GM12878 (cell line): ENCODE data around the gene NRXN3. TPM values are rescaled to one million over a fixed set of nuclear protein-coding genes. Genes with fewer than 3 reads are reported as not detected.

Experiments used
- ATAC-seq: fragments of 200-7000 bp; cut with Tn5 transposase; 3 replicates; pipeline ENCODE4 v1.9.1; 2020; ENCODE audit warnings: mild to moderate bottlenecking, moderate library complexity
- BruUV-seq: library from RNA; stranded (reverse); fragments of 400-500 nt; replicated peaks from 2 replicates; lab custom pipeline; 2021; lab: Mats Ljungman, UMichigan
- CTCF ChIA-PET: fragments of 300-600 bp; sonication (Branson Sonifier 250); formaldehyde crosslinking; extraction: SDS; loops from one replicate; lab custom pipeline; 2021; ENCODE audit warnings: inconsistent platforms; lab: Yijun Ruan, JAX
- POLR2A ChIA-PET: fragments of 350-600 bp; formaldehyde crosslinking; extraction: SDS; loops from one replicate; lab custom pipeline; 2021; ENCODE audit warnings: inconsistent platforms; lab: Charles Lee
- RAD21 ChIA-PET: fragments of 300-600 bp; sonication (Branson Sonifier 250); formaldehyde crosslinking; loops from one replicate; lab custom pipeline; 2023; ENCODE audit warnings: antibody characterized with exemption; ENCODE audit not compliant: unreplicated experiment; lab: Charles Lee
- SMC1A ChIA-PET: fragments of 300-600 bp; sonication (Branson Sonifier 250); formaldehyde crosslinking; loops from one replicate; lab custom pipeline; 2023; ENCODE audit not compliant: unreplicated experiment, uncharacterized antibody; lab: Charles Lee
- DNase-seq: peaks from one replicate; pipeline ENCODE4 v3.0.0-alpha.2; 2011; ENCODE audit warnings: low read depth, low spot score
- FAIRE-seq: peaks from 3 replicates; lab custom pipeline; 2011; peaks lifted over from hg19 to GRCh38; lab: Jason Lieb, UNC
- H2AFZ ChIP-seq: 2 replicates; pipeline ENCODE4 v1.6.0; 2011; ENCODE audit warnings: low read depth, low read length, control low read depth; ENCODE audit not compliant: control insufficient read depth
- H3K27ac ChIP-seq: 2 replicates; pipeline ENCODE4 v1.5.1; 2011; ENCODE audit warnings: control low read depth; ENCODE audit not compliant: control insufficient read depth, insufficient read depth
- H3K27me3 ChIP-seq, 2 experiments: replicated peaks in 1 of 2; 2 replicates each; pipeline versions ENCODE4 v1.6.0 to v1.6.1; 2011; ENCODE audit warnings: low read length in 1 of 2; ENCODE audit not compliant: control insufficient read depth in 2 of 2, insufficient read depth in 2 of 2
- H3K36me3 ChIP-seq, 2 experiments: 2 replicates each; pipeline ENCODE4 v1.5.1; 2011; ENCODE audit warnings: low read length in 1 of 2; ENCODE audit not compliant: control insufficient read depth in 2 of 2, insufficient read depth in 2 of 2
- H3K4me1 ChIP-seq: 2 replicates; pipeline ENCODE4 v1.6.1; 2011; ENCODE audit warnings: mild to moderate bottlenecking, low read length, moderate library complexity, mixed read lengths; ENCODE audit not compliant: control insufficient read depth, insufficient read depth
- H3K4me2 ChIP-seq: 2 replicates; pipeline ENCODE4 v1.6.0; 2011; ENCODE audit warnings: control low read depth; ENCODE audit not compliant: control insufficient read depth, insufficient read depth
- H3K4me3 ChIP-seq: fragments of 200-600 bp; sonication (generic); 2 replicates; pipeline ENCODE4 v1.5.1; 2016
- H3K79me2 ChIP-seq: 2 replicates; pipeline ENCODE4 v1.6.0; 2011; ENCODE audit warnings: low read length; ENCODE audit not compliant: control insufficient read depth, insufficient read depth
- H3K9ac ChIP-seq: 2 replicates; pipeline ENCODE4 v1.8.0; 2011; ENCODE audit warnings: low read length, control low read depth, mixed read lengths; ENCODE audit not compliant: control insufficient read depth, insufficient read depth
- H3K9me3 ChIP-seq: replicated peaks from 3 replicates; pipeline ENCODE4 v1.5.1; 2011; ENCODE audit warnings: mild to moderate bottlenecking, low read length; ENCODE audit not compliant: control insufficient read depth, insufficient read depth
- H4K20me1 ChIP-seq: 2 replicates; pipeline ENCODE4 v1.6.0; 2011; ENCODE audit not compliant: control insufficient read depth, insufficient read depth
- ASH2L ChIP-seq: fragments of 300-600, 200-600 bp; sonication (generic); IDR thresholded peaks from 2 replicates; pipeline ENCODE4 v1.6.1; 2017; ENCODE audit warnings: low read depth, mild to moderate bottlenecking, borderline replicate concordance
- BRCA1 ChIP-seq: IDR thresholded peaks from 2 replicates; pipeline ENCODE4 v1.6.1; 2011; ENCODE audit warnings: low read depth, low read length, improper control_type of control experiment
- CBFB ChIP-seq: IDR thresholded peaks from 2 replicates; pipeline ENCODE4 v1.6.1; 2016; ENCODE audit warnings: antibody characterized with exemption, low read depth
- CBX3 ChIP-seq: fragments of 200-600 bp; sonication (generic); IDR thresholded peaks from 2 replicates; pipeline ENCODE4 v1.6.1; 2016; ENCODE audit warnings: low read depth, borderline replicate concordance
- EP300 ChIP-seq, 2 experiments: fragments of 150-350 bp in 1 of 2; IDR thresholded peaks; 2 replicates each; pipeline ENCODE4 v1.6.1; 2011 to 2012; ENCODE audit warnings: low read depth in 2 of 2, low read length in 2 of 2, borderline replicate concordance in 1 of 2, improper control_type of control experiment in 1 of 2, inconsistent platforms in 1 of 2; ENCODE audit not compliant: control insufficient read depth in 1 of 2
- HDAC2 ChIP-seq: fragments of 200-600 bp; sonication (generic); IDR thresholded peaks from 2 replicates; pipeline ENCODE4 v1.6.1; 2017
- HDAC6 ChIP-seq: fragments of 200-600 bp; sonication (generic); IDR thresholded peaks from one replicate; pipeline ENCODE4 v1.8.0; 2017; ENCODE audit warnings: antibody characterized with exemption; ENCODE audit not compliant: unreplicated experiment
- JUND ChIP-seq: IDR thresholded peaks from 2 replicates; pipeline ENCODE4 v1.6.1; 2012; ENCODE audit warnings: low read depth, mild to moderate bottlenecking, low read length, improper control_type of control experiment, moderate library complexity
- MYC ChIP-seq: IDR thresholded peaks from 2 replicates; pipeline ENCODE4 v1.6.1; 2011; ENCODE audit warnings: mild to moderate bottlenecking, low read length, moderate library complexity, inconsistent platforms; ENCODE audit not compliant: insufficient read depth, insufficient replicate concordance, insufficient read length, severe bottlenecking
- NBN ChIP-seq: fragments of 450-650 bp; IDR thresholded peaks from 2 replicates; pipeline ENCODE4 v1.6.1; 2016
- PKNOX1 ChIP-seq: fragments of 450-650 bp; IDR thresholded peaks from 2 replicates; pipeline ENCODE4 v1.6.1; 2016; ENCODE audit warnings: mild to moderate bottlenecking
- POLR2A ChIP-seq: IDR thresholded peaks from 2 replicates; pipeline ENCODE4 v1.6.1; 2011; ENCODE audit warnings: low read depth, mild to moderate bottlenecking, low read length
- USF1 ChIP-seq: IDR thresholded peaks from 2 replicates; pipeline ENCODE4 v1.6.1; 2011; ENCODE audit warnings: borderline replicate concordance, low read depth, mild to moderate bottlenecking, moderate library complexity, mixed read lengths, low read length; ENCODE audit not compliant: insufficient read depth; ENCODE audit errors: extremely low read length
- YY1 ChIP-seq: IDR thresholded peaks from 2 replicates; pipeline ENCODE4 v1.6.1; 2011; ENCODE audit warnings: low read depth, mild to moderate bottlenecking, low read length
- ZNF687 ChIP-seq: fragments of 450-650 bp; IDR thresholded peaks from 2 replicates; pipeline ENCODE4 v1.6.1; 2017; ENCODE audit warnings: mild to moderate bottlenecking, moderate library complexity
- WGBS: methylation state at CpG from one replicate; pipeline ENCODE4 v1.1.6; 2016; ENCODE audit warnings: low lambda C conversion rate; ENCODE audit not compliant: insufficient replicate concordance, insufficient coverage; ENCODE audit errors: missing lambda C conversion rate; 5-methylcytosine and 5-hydroxymethylcytosine counted together
- in situ Hi-C: fragments of 300-500 bp; cut with MboI; formaldehyde crosslinking; loops from 9 replicates; pipeline ENCODE4 v1.14.3; 2018; ENCODE audit warnings: mixed read lengths
- intact Hi-C: fragments of 100-400 bp; cut with micrococcal nuclease; formaldehyde crosslinking; loops from one replicate; pipeline ENCODE4 v1.14.2; 2022; ENCODE audit not compliant: unreplicated experiment
- polyA plus RNA-seq, 11 experiments: library from polyadenylated mRNA; depleted of rRNA in 4 of 11; unstranded in 6 of 11; stranded (reverse) in 5 of 11; fragments of >200 nt; fragmentation: Nextera tagmentation in 4 of 11; fragmentation: Illumina TruSeq in 1 of 11; extraction: Ambion mirVana in 4 of 11; extraction: Trizol in 1 of 11; gene quantifications; 1 replicate in 1 of 11; 2 replicates in 10 of 11; pipeline versions ENCODE4 v1.2.1 to v1.2.3, GENCODE V29; 2011 to 2016; ENCODE audit warnings: inconsistent platforms in 2 of 11, missing spikeins in 2 of 11, low read depth in 1 of 11
- total RNA-seq, 4 experiments: library from RNA; depleted of rRNA in 3 of 4; stranded (reverse); fragments of >200 nt in 3 of 4; fragmentation: Illumina TruSeq in 1 of 4; extraction: Trizol in 1 of 4; gene quantifications; 2 replicates each; pipeline versions ENCODE4 v1.2.1 to v1.2.3, GENCODE V29; 2013 to 2021

NRXN3 gene
- total and polyA plus RNA-seq, 10 of the 15 experiments (the other 5 are each of a cell fraction or from before 2014, with no cell fraction given), result 0.52 to 3.3 (median 1.4) TPM

GRCh38 chr14:78341827-78342389 is 171.7 kb downstream of the NRXN3 start:
- Histone ChIP-seq H3K4me2 (no peak overlapping the region), H3K4me1 (no peaks in the 10 kb centered on the region), H3K36me3 (no peaks in the 10 kb centered on the region), H2AFZ (no peak overlapping the region), H3K4me3 (no peak overlapping the region), H3K27ac (no peak overlapping the region), H3K79me2 (no peaks in the 10 kb centered on the region), H4K20me1 (no peaks in the 10 kb centered on the region), H3K9me3 (no peaks in the 10 kb centered on the region; the same call in 2 of the 3 replicates), H3K9ac (no peak overlapping the region), H3K27me3 (no peaks in the 10 kb centered on the region)
- ChIA-PET SMC1A (no interaction called here), RAD21 (no interaction called here), POLR2A (no interaction called here), CTCF (no interaction called here)
- in situ Hi-C loops, result no loop called here
- intact Hi-C loops, result no loop called here
- ATAC-seq (no peak), FAIRE-seq (no peak), DNase-seq (no peak)
- BruUV-seq, result no TSS peak
- 6% methylated on average over 3 of the region's 3 CpGs for WGBS
- no peak for TF ChIP-seq NBN
- TF ChIP-seq MYC, result no peak
- TF ChIP-seq EP300 (IDR thresholded peaks at IDR 0.05; ENCODE audit: borderline replicate concordance in 1 of 2, control insufficient read depth in 1 of 2, low read depth in 2 of 2, low read length in 2 of 2), result no peak
- TF ChIP-seq BRCA1, result no peak
- TF ChIP-seq HDAC2, result no peak
- no peak for TF ChIP-seq ZNF687
- TF ChIP-seq HDAC6, result no peak
- TF ChIP-seq POLR2A, result no peak
- no peak for TF ChIP-seq CBFB
- TF ChIP-seq USF1, result no peak
- no peak for TF ChIP-seq CBX3
- no peak for TF ChIP-seq ASH2L
- no peak for TF ChIP-seq PKNOX1
- TF ChIP-seq JUND, result no peak
- no peak for TF ChIP-seq YY1
